HG03280 (cell line): Measurements from ENCODE around the gene ACP7.
"Not testable (repeated sequence)": the region's sequence is repeated elsewhere in the genome, so short reads cannot be mapped to it uniquely, and the experiment has no call there.

ENCODE experiments used
- ATAC-seq: cut with Tn5 transposase; IDR thresholded peaks from one replicate; pipeline ENCODE4 v1.9.1; 2021; ENCODE audit warnings: mild to moderate bottlenecking, moderate library complexity; ENCODE audit not compliant: unreplicated experiment

The ACP7 gene

DNA sequence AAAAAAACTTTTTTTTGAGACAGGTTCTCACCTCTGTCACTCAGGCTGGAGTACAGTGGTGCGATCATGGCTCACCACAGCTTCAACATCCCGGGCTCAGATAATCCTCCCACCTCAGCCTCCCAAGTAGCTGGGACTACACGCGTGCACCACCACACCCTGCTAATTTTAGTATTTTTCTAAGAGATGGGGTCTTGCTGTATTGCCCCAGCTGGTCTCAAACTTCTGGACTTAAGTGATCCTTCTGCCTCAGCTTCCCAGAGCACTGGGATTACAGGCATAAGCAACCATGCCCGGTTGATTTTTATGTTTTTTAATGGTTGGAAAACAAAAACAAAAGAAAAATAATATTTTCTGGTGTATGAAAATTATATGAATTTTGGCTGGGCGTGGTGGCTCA lies 9.2 kb upstream of the ACP7 start:
- no peak for ATAC-seq

DNA sequence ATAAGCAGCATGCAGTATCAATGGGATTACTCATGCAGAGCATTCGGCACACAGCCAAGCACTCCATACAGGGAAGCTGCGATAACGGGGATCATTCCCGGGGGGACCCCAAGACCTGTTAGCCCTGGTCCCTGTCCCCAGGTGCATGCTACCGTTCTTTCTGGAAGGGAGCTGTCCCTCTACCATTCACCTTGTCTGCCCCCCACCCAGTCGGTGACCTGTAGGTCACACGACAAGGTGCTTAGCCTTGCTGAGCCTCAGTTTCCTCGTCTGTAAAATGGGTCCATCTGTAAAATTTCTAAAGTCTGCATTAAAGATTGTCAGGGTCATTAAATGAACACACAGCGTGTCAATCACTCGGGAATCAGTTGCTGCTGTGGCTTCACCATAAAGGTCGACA lies 6.8 kb upstream of the ACP7 start:
- ATAC-seq = no peak

DNA sequence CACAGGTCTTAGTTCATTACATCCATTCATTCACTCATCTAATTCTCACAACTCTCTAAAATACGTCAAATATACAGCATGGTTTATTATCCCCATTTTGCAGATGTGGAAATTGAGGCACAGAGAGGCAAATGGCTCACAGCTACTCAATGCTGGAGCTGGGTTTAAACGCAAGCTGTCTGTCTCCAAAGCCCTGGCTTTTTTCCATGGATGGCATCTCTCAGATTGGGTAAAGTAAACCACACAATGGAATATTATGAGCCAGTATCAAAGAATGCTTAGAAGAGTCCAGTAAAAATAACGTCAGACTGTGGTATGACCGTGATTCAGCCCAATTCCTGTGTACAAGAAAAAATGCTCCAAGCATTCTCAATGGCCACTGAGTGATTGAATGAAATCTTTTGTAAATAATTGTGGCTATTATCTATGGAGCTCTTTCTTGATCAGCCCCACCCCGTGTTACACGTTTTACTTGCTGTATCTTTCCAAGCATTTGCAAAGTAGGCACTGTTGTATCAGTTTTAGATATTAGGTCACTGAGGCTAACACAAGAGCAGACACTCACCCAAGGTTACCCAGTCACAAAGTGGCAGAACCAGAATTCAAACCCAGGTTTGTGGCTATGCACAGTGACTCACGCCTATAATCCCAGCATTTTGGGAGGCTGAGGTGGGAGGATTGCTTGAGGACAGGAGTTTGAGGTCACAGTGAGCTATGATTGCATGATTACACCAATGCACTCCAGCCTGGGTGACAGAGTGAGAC lies 5.5 kb upstream of the ACP7 start:
- no peak for ATAC-seq

DNA sequence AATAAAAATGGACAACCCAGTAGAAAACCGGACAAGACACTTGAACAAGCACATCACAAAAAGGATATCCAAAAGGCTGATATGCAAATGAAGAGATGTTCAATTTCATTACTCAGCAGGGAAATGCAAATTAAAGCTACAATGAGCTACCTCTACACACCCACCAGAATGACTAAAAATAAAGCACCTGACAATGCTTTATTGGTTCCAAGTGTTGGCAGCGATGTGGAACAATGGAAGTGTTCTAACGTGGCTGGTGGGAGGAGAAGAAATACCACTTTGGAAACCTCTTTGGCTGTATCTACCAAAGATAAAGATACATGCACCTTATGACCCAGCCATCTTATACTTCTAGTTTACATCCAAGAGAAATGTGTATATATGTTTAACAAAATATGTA lies 3.7 kb upstream of the ACP7 start:
- no peak for ATAC-seq

DNA sequence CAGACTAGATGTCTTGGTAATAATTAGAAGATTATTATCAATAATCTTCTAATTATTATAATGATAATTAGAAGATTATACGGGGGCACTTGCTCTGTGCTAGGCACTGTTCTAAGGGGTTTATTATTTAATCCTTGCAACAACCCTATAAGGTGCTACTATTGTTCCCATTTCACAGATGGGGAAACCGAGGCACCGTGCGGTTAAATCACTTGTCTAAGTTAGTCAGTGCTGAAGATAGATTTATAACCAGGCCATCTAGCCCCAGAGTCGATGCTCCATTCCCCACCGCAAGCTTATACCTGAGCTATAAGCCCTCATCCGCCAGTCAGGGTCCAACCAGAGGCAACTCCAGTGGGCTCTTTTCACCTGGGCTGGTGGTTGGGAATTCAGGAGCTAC lies 2.0 kb upstream of the ACP7 start:
- no peak for ATAC-seq

- no peak for ATAC-seq
Observed at GRCh38 chr19:39082745-39083598, 1.2 kb upstream of the ACP7 start.

GRCh38 chr19:39083599-39083982 lies 577 bp upstream of the ACP7 start:
- no peak for ATAC-seq

GRCh38 chr19:39084732-39085080 lies 538 bp downstream of the ACP7 start:
- ATAC-seq = no peak

- ATAC-seq = no peak
Observed at GRCh38 chr19:39085392-39085791, 1.2 kb downstream of the ACP7 start.

GRCh38 chr19:39086386-39086785 lies 2.2 kb downstream of the ACP7 start:
- ATAC-seq = no peak

- ATAC-seq = no peak
Observed at GRCh38 chr19:39087907-39088686, 3.9 kb downstream of the ACP7 start.

DNA sequence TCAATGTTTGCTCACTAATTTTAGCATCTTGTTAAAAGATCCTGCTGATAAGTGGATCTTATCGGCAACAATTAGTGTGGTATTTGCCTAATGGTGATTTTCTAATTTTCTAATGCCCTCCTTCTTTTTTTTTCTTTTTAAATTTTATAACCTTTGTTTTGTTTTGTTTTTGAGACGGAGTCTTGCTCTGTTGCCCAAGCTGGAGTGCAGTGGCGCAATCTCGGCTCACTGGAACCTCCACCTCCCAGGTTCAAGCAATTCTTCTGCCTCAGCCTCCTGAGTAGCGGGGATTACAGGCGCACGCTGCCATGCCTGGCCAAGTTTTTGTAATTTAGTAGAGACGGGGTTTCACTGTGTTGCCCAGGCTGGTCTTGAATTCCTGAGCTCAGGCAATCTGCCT lies 5.8 kb downstream of the ACP7 start:
- ATAC-seq = not testable (repeated sequence)

DNA sequence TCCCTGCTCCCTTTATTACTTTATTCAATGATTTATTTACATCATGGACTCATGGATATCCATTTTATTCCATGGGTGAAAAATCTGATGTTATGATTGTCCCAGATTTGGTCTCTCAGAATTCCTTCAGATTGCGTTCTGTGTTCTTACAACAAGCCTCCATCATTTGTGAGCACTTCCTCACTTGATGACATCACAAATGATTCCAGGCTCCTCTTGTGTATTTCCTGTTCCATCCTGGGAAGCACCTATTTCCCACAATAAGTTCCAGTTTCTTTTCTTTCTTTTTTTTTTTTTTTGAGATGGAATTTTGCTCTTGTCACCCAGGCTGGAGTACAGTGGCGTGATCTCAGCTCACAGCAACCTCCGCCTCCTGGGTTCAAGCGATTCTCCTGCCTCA lies 6.7 kb downstream of the ACP7 start:
- ATAC-seq = no peak

- ATAC-seq = not testable (repeated sequence)
Observed at GRCh38 chr19:39095799-39096540, 11.8 kb downstream of the ACP7 start.

- no peak for ATAC-seq
Observed at GRCh38 chr19:39097299-39097698, 13.1 kb downstream of the ACP7 start.

DNA sequence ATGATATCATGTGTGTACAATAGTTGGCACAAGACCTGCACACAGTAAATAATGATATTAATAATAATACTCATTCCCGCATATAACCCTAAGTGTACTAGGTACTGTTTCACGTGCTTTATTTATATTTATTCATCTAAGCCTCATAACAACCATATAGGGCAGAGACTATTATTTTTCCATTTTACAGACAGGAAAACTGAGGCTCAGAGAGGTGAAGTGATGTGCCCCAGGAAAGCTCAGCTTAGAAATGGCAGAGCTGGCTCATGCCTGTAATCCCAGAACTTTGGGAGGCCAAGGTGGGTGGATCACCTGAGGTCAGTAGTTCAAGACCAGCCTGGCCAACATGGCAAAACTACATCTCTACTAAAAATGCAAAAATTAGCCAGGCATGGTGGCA lies 13.6 kb downstream of the ACP7 start:
- no peak for ATAC-seq

DNA sequence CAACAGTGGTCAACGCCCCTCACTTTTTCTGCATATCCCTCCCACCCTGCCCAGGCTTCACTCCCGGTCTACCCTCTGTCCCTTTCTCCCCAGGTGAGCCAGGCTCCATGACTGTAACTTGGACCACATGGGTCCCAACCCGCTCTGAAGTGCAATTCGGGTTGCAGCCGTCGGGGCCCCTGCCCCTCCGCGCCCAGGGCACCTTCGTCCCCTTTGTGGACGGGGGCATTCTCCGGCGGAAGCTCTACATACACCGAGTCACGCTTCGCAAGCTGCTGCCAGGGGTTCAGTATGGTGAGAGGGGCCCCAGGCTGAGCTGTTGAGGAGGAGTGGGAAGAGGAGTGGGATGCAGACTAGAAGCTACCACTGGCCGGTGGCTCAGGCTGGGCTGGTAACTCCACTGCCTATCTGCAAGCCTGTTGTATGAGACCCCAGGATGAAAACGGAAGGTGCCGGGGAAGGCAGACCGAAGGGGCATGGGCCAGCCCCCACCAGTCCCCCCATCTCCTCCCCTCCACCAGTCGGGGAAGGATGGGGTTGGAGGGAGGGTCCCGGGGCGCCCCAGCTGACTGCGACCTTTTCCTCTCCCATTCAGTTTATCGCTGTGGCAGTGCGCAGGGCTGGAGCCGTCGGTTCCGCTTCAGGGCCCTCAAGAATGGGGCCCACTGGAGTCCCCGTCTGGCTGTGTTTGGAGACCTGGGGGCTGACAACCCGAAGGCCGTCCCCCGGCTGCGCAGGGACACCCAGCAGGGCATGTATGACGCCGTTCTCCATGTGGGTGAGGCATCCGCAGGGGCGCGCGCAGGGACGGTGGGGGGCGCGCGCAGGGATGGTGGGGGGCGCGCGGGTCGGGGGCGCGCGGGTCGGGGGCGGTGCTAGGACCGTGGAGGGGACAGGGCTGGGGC lies 14.4 kb downstream of the ACP7 start:
- no peak for ATAC-seq

GRCh38 chr19:39099341-39099740 lies 15.2 kb downstream of the ACP7 start:
- no peak for ATAC-seq

- no peak for ATAC-seq
Observed at GRCh38 chr19:39100500-39101166, 16.5 kb downstream of the ACP7 start.
